Keratinocyte (primary cell): Measurements from ENCODE around the gene AKR1C8. TPM values are rescaled to one million over a fixed set of nuclear protein-coding genes. Genes with fewer than 3 reads are reported as not detected.

Source experiments
- DNase-seq: peaks from one replicate; pipeline ENCODE4 v3.0.0-alpha.2; 2011; ENCODE audit warnings: low read depth, missing footprints, low spot score
- FAIRE-seq: peaks from 2 replicates; lab custom pipeline; 2011; peaks lifted over from hg19 to GRCh38; lab: Jason Lieb, UNC
- H2AFZ ChIP-seq: 2 replicates; pipeline ENCODE4 v1.6.0; 2012; ENCODE audit warnings: low read length, control low read depth, inconsistent platforms; ENCODE audit not compliant: control insufficient read depth
- H3K27ac ChIP-seq: 2 replicates; pipeline ENCODE4 v1.5.1; 2011; ENCODE audit warnings: low read length; ENCODE audit not compliant: control insufficient read depth, insufficient read depth
- H3K27me3 ChIP-seq: 3 replicates; pipeline ENCODE4 v1.6.0; 2011; ENCODE audit warnings: low read length; ENCODE audit not compliant: control insufficient read depth, insufficient read depth; ENCODE audit errors: extremely low read depth
- H3K36me3 ChIP-seq, 2 experiments: 2 replicates in 1 of 2; 3 replicates in 1 of 2; pipeline ENCODE4 v1.5.1; 2011; ENCODE audit warnings: low read length in 2 of 2, mild to moderate bottlenecking in 1 of 2; ENCODE audit not compliant: control insufficient read depth in 2 of 2, insufficient read depth in 2 of 2; ENCODE audit errors: extremely low read depth in 1 of 2
- H3K4me1 ChIP-seq: 3 replicates; pipeline ENCODE4 v1.5.1; 2011; ENCODE audit warnings: low read length; ENCODE audit not compliant: control insufficient read depth, insufficient read depth; ENCODE audit errors: extremely low read depth
- H3K4me2 ChIP-seq: 3 replicates; pipeline ENCODE4 v1.6.0; 2011; ENCODE audit warnings: low read depth, low read length; ENCODE audit not compliant: control insufficient read depth, insufficient read depth; ENCODE audit errors: extremely low read depth
- H3K4me3 ChIP-seq, 3 experiments: fragments of 200-600 bp in 1 of 3; sonication (generic) in 1 of 3; 2 replicates in 2 of 3; 3 replicates in 1 of 3; pipeline ENCODE4 v1.5.1; 2011 to 2016; ENCODE audit warnings: low read length in 3 of 3, mild to moderate bottlenecking in 3 of 3, control low read depth in 2 of 3, inconsistent platforms in 1 of 3, low read depth in 1 of 3, mixed read lengths in 1 of 3, mixed run types in 1 of 3, moderate library complexity in 1 of 3; ENCODE audit not compliant: control insufficient read depth in 2 of 3, insufficient read depth in 2 of 3; ENCODE audit errors: extremely low read depth in 1 of 3
- H3K79me2 ChIP-seq: 2 replicates; pipeline ENCODE4 v1.6.0; 2012; ENCODE audit warnings: low read length; ENCODE audit not compliant: control insufficient read depth, insufficient read depth
- H3K9ac ChIP-seq: 3 replicates; pipeline ENCODE4 v1.6.0; 2011; ENCODE audit warnings: low read length; ENCODE audit not compliant: control insufficient read depth, insufficient read depth; ENCODE audit errors: extremely low read depth
- H3K9me1 ChIP-seq: 3 replicates; pipeline ENCODE4 v1.6.0; 2011; ENCODE audit warnings: low read length; ENCODE audit not compliant: control insufficient read depth, insufficient read depth; ENCODE audit errors: extremely low read depth
- H3K9me3 ChIP-seq: 2 replicates; pipeline ENCODE4 v1.5.1; 2012; ENCODE audit warnings: low read depth, low read length; ENCODE audit not compliant: control insufficient read depth
- H4K20me1 ChIP-seq: 3 replicates; pipeline ENCODE4 v1.6.0; 2011; ENCODE audit warnings: low read length; ENCODE audit not compliant: control insufficient read depth, insufficient read depth; ENCODE audit errors: extremely low read depth
- EZH2 ChIP-seq: IDR thresholded peaks from one replicate; pipeline ENCODE4 v1.6.1; 2012; ENCODE audit warnings: inconsistent platforms, mild to moderate bottlenecking, low read length, moderate library complexity
- dilution Hi-C: fragments of 300-500 bp; cut with MboI; formaldehyde crosslinking; loops from one replicate; pipeline ENCODE4 v1.7.0; 2020; ENCODE audit warnings: low sequenced_read_pairs; ENCODE audit not compliant: extremely low pct_ligation_motif_present
- polyA plus RNA-seq, 5 experiments: library from polyadenylated mRNA; depleted of rRNA in 3 of 5; stranded (reverse) in 3 of 5; stranded (forward) in 1 of 5; unstranded in 1 of 5; fragments of >200 nt; gene quantifications; 1 replicate in 1 of 5; 2 replicates in 3 of 5; 3 replicates in 1 of 5; pipeline versions ENCODE4 v1.2.1 to v1.2.3, GENCODE V29; 2011 to 2012; ENCODE audit warnings: missing spikeins in 2 of 5, low read depth in 1 of 5, low replicate concordance in 1 of 5
- TF ChIP-seq, protein P1 (sequence below), 3 experiments: IDR thresholded peaks in 1 of 3; conservative IDR thresholded peaks in 1 of 3; optimal IDR thresholded peaks in 1 of 3; 2 replicates in 2 of 3; 3 replicates in 1 of 3; pipeline versions ENCODE3 to v1.5.1; 2011; ENCODE audit warnings: low read length in 3 of 3, mild to moderate bottlenecking in 3 of 3, moderate library complexity in 2 of 3, control low read depth in 1 of 3, inconsistent platforms in 1 of 3; ENCODE audit not compliant: insufficient read depth in 2 of 3; ENCODE audit errors: extremely low read depth in 1 of 3

Gene AKR1C8
- polyA plus RNA-seq, 1 donor (not counting 4 experiments of a cell fraction or from before 2014, with no cell fraction given) = not detected

DNA sequence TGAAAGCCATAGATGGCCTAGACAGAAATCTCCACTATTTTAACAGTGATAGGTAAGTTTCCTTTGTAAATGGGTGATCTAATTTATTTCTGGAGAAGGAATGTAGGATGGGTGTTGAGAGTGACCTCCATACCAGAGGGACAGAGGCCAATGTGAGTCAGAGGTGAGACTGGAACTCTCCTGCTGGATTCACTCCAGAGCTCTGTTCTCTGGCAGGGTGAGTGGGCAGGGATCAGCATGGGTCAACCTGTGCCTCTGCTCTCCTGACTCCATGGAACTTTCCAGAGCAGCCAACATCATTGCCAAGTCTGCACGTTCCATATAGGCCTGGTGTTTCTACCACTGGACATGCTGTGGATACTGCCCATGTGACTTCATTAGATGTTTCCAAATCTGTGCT, 79.3 kb downstream of the AKR1C8 start:
- TF ChIP-seq EZH2 = no peak
- TF ChIP-seq, protein P1, sequence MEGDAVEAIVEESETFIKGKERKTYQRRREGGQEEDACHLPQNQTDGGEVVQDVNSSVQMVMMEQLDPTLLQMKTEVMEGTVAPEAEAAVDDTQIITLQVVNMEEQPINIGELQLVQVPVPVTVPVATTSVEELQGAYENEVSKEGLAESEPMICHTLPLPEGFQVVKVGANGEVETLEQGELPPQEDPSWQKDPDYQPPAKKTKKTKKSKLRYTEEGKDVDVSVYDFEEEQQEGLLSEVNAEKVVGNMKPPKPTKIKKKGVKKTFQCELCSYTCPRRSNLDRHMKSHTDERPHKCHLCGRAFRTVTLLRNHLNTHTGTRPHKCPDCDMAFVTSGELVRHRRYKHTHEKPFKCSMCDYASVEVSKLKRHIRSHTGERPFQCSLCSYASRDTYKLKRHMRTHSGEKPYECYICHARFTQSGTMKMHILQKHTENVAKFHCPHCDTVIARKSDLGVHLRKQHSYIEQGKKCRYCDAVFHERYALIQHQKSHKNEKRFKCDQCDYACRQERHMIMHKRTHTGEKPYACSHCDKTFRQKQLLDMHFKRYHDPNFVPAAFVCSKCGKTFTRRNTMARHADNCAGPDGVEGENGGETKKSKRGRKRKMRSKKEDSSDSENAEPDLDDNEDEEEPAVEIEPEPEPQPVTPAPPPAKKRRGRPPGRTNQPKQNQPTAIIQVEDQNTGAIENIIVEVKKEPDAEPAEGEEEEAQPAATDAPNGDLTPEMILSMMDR (optimal IDR thresholded peaks at IDR 0.05 in 1 of 3, IDR thresholded peaks at IDR 0.05 in 1 of 3, conservative IDR thresholded peaks at IDR 0.05 in 1 of 3; ENCODE audit: extremely low read depth in 1 of 3, insufficient read depth in 2 of 3, low read length in 3 of 3) = no peak
- no peak for FAIRE-seq

More for the DNA sequence above, 79.3 kb downstream of the AKR1C8 start:
- Histone ChIP-seq H3K9me3 (no peaks in the 10 kb centered on the region), H4K20me1 (no peaks in the 10 kb centered on the region), H3K9me1 (no peaks in the 10 kb centered on the region), H3K4me1 (no peaks in the 10 kb centered on the region), H3K27me3 (no peaks in the 10 kb centered on the region), H3K4me3 (no peak overlapping the region), H3K79me2 (no peaks in the 10 kb centered on the region), H3K27ac (no peak overlapping the region), H3K4me2 (no peak overlapping the region), H3K9ac (no peak overlapping the region), H2AFZ (no peak overlapping the region), H3K36me3 (no peaks in the 10 kb centered on the region)
- DNase-seq = no peak
- dilution Hi-C loops = no loop called here

Other genes starting within 250 kb of the AKR1C8 start
- gene AKR1C1, start 221.7 kb downstream of the AKR1C8 start, polyA plus RNA-seq = 19.5 to 33.9 TPM (median 28.1 TPM) in 3 replicates
- 24.2 to 173 TPM (median 66.0 TPM) in 3 replicates for gene AKR1C2, start 181.3 kb downstream of the AKR1C8 start, polyA plus RNA-seq
- 11.7 to 120 TPM (median 27.3 TPM) in 3 replicates for gene AKR1C3, start 90.7 kb downstream of the AKR1C8 start, polyA plus RNA-seq
- not detected in 3 replicates for gene AKR1C4, start 11.7 kb upstream of the AKR1C8 start, polyA plus RNA-seq
- gene UCN3, start 179.8 kb upstream of the AKR1C8 start, polyA plus RNA-seq = not detected in 3 replicates
- 1.5 to 2.6 TPM (median 2.6 TPM) in 3 replicates for gene TUBAL3, start 219.7 kb upstream of the AKR1C8 start, polyA plus RNA-seq
- 129 to 233 TPM (median 214 TPM) in 3 replicates for gene NET1, start 227.4 kb upstream of the AKR1C8 start, polyA plus RNA-seq